Mucosa of gallbladder (tissue), 1 donor: ENCODE data around the gene EVA1B. TPM values are rescaled to one million over a fixed set of nuclear protein-coding genes. Genes with fewer than 3 reads are reported as not detected.

ENCODE experiments used
- DNase-seq: peaks from one replicate; pipeline ENCODE4 v3.0.0-alpha.2; 2020; ENCODE audit warnings: low spot score
- total RNA-seq: library from RNA; stranded (reverse); gene quantifications from one replicate; pipeline ENCODE4 v1.2.1, GENCODE V29; 2021
- donor health status: DM: no; HTN: no; CAD: no.

Gene EVA1B
- total RNA-seq, 1 donor from 2014 or later, result 30.3 TPM

GRCh38 chr1:36346741-36347370 is 23.4 kb upstream of the EVA1B start:
- no peak for DNase-seq

GRCh38 chr1:36345353-36345752 is 21.9 kb upstream of the EVA1B start:
- DNase-seq, result no peak

GRCh38 chr1:36344395-36344680 is 20.9 kb upstream of the EVA1B start:
- no peak for DNase-seq

GRCh38 chr1:36343651-36344394 is 20.4 kb upstream of the EVA1B start:
- DNase-seq, result no peak

- peak; percentile 31 for DNase-seq
Measured at GRCh38 chr1:36342426-36343185, 19.2 kb upstream of the EVA1B start.

- no peak for DNase-seq
Measured at GRCh38 chr1:36341626-36342320, 18.3 kb upstream of the EVA1B start.

- no peak for DNase-seq
Measured at GRCh38 chr1:36339615-36340014, 16.2 kb upstream of the EVA1B start.

- DNase-seq, result no peak
Measured at GRCh38 chr1:36339215-36339614, 15.8 kb upstream of the EVA1B start.

- DNase-seq, result no peak
Measured at GRCh38 chr1:36337830-36338229, 14.4 kb upstream of the EVA1B start.

- DNase-seq, result no peak
Measured at GRCh38 chr1:36330940-36331339, 7.5 kb upstream of the EVA1B start.

- no peak for DNase-seq
Measured at GRCh38 chr1:36329817-36330216, 6.4 kb upstream of the EVA1B start.

GRCh38 chr1:36328713-36329112 is 5.3 kb upstream of the EVA1B start:
- peak; percentile 46 for DNase-seq

- no peak for DNase-seq
Measured at GRCh38 chr1:36328088-36328480, 4.6 kb upstream of the EVA1B start.

- no peak for DNase-seq
Measured at GRCh38 chr1:36327421-36328087, 4.1 kb upstream of the EVA1B start.

GRCh38 chr1:36326499-36326898 is 3.1 kb upstream of the EVA1B start:
- DNase-seq, result no peak

- no peak for DNase-seq
Measured at GRCh38 chr1:36324353-36324703, 883 bp upstream of the EVA1B start.

GRCh38 chr1:36322786-36323635 is 434 bp downstream of the EVA1B start:
- DNase-seq, result peak; percentile 51

GRCh38 chr1:36322041-36322785 is 1.2 kb downstream of the EVA1B start:
- DNase-seq, result no peak

- peak; percentile 61 for DNase-seq
Measured at GRCh38 chr1:36321119-36321951, 2.1 kb downstream of the EVA1B start.
